Esophagus muscularis mucosa (tissue), 4 donors: ENCODE measurements around the gene AMIGO1. TPM values are rescaled to one million over a fixed set of nuclear protein-coding genes. Genes with fewer than 3 reads are reported as not detected.

Source experiments
- DNase-seq: peaks from one replicate; pipeline ENCODE4 v3.0.0-alpha.2; 2017; ENCODE audit errors: extremely low spot score
- H3K27ac ChIP-seq, 4 donors: fragments of 200-600 bp; sonication (generic); replicated peaks in 1 of 4; 1 replicate in 3 of 4; 2 replicates in 1 of 4; pipeline ENCODE4 v1.5.1; 2016 to 2019; ENCODE audit warnings: mild to moderate bottlenecking in 1 of 4
- H3K27me3 ChIP-seq, 4 donors: fragments of 200-600 bp; sonication (generic); one replicate each; pipeline versions ENCODE4 v1.5.1 to v1.6.0; 2016 to 2019
- H3K36me3 ChIP-seq, 4 donors: fragments of 200-600 bp; sonication (generic); one replicate each; pipeline ENCODE4 v1.5.1; 2016 to 2019
- H3K4me1 ChIP-seq, 4 donors: fragments of 200-600 bp; sonication (generic); one replicate each; pipeline ENCODE4 v1.5.1; 2016 to 2019
- H3K4me3 ChIP-seq, 4 donors: fragments of 200-600 bp; sonication (generic); 1 replicate in 2 of 4; 2 replicates in 2 of 4; pipeline ENCODE4 v1.5.1; 2016 to 2019; ENCODE audit warnings: mild to moderate bottlenecking in 4 of 4, moderate library complexity in 1 of 4
- H3K9me3 ChIP-seq, 4 donors: fragments of 200-600 bp; sonication (generic); 1 replicate in 3 of 4; 2 replicates in 1 of 4; pipeline ENCODE4 v1.5.1; 2016 to 2019
- CTCF ChIP-seq, 3 experiments: fragments of 200-600 bp in 2 of 3; fragments of 450-650 bp in 1 of 3; sonication (generic) in 2 of 3; IDR thresholded peaks; one replicate each; pipeline ENCODE4 v1.5.1; 2017 to 2019; ENCODE audit warnings: antibody characterized with exemption in 3 of 3, mild to moderate bottlenecking in 2 of 3, moderate library complexity in 1 of 3
- EP300 ChIP-seq: sonication (generic); formaldehyde crosslinking; IDR thresholded peaks from one replicate; pipeline ENCODE4 v1.6.1; 2017; ENCODE audit warnings: antibody characterized with exemption
- POLR2A ChIP-seq: fragments of 450-650 bp; IDR thresholded peaks from one replicate; pipeline ENCODE4 v1.6.1; 2017; ENCODE audit warnings: antibody characterized with exemption, moderate library complexity, mild to moderate bottlenecking, low read depth
- POLR2AphosphoS5 ChIP-seq, 2 donors: sonication (generic); formaldehyde crosslinking; IDR thresholded peaks; one replicate each; pipeline ENCODE4 v1.6.1; 2017; ENCODE audit warnings: antibody characterized with exemption in 2 of 2
- WGBS: methylation state at CpG from one replicate; pipeline ENCODE4 v1.1.5; 2018; 5-methylcytosine and 5-hydroxymethylcytosine counted together
- intact Hi-C: fragments of 100-400 bp; cut with DNase I; formaldehyde crosslinking; loops from one replicate; pipeline ENCODE4 v1.15.1; 2023
- total RNA-seq, 4 donors: library from RNA; depleted of rRNA; stranded (reverse); fragments of >200 nt; gene quantifications; one replicate each; pipeline versions ENCODE4 v1.1.0 to v1.2.1, GENCODE V29; 2016

AMIGO1 gene
- total RNA-seq, 4 donors from 2014 or later = 8.4 to 23.7 (median 14.0) TPM

- no peak overlapping the region for H3K27ac ChIP-seq
- TF ChIP-seq EP300 (no peak), POLR2AphosphoS5 (IDR thresholded peaks at IDR 0.05) (no peak), CTCF (IDR thresholded peaks at IDR 0.05) (no peak), POLR2A (no peak)
- DNase-seq = no peak
- H3K4me1 ChIP-seq = peaks cover 12 to 13% (median 13%) of the 10 kb centered on the region in 4 donors
- peaks cover 0 to 5% (median 0%) of the 10 kb centered on the region in 4 donors for H3K27me3 ChIP-seq
- intact Hi-C loops = loop anchor here (5.0 to 10.0 kb wide), 2 partner anchors 215 to 442 kb away; partner anchors contain the start of gene AHCYL1
- no peak overlapping the region for H3K4me3 ChIP-seq
- no peaks in the 10 kb centered on the region for H3K36me3 ChIP-seq
- H3K9me3 ChIP-seq = no peaks in the 10 kb centered on the region
- 82% methylated on average over 7 of the region's 10 CpGs for WGBS
Observed at GRCh38 chr1:109542657-109543056, 33.1 kb upstream of the AMIGO1 start.

DNA sequence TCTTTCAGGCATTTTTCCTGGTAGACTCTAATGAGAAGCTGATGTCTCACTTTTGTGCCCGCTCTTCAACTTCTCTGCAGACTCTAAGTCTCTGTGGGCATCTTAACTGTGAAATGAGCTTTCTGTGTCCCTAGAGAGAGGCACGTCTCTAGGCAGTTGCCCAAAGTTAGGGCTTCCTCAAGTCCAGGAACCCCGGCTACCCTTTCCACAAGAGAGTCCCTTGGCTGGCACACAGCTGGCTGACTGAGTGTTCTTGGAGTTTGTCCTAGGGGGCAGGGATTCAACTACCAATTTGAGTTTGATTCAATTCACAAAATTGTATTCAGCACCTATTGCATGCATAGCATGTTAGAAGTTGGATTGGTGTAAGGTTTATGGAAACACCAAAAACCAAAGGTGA lies 31.6 kb upstream of the AMIGO1 start:
- peaks cover 7 to 8% (median 8%) of the 10 kb centered on the region in 4 donors for H3K4me1 ChIP-seq
- H3K27me3 ChIP-seq = peaks cover 0 to 5% (median 0%) of the 10 kb centered on the region in 4 donors
- TF ChIP-seq EP300 (no peak), POLR2A (no peak), POLR2AphosphoS5 (IDR thresholded peaks at IDR 0.05) (no peak), CTCF (IDR thresholded peaks at IDR 0.05) (no peak)
- DNase-seq = no peak
- intact Hi-C loops = loop anchor here (5.0 to 10.0 kb wide), 2 partner anchors 216 to 444 kb away; partner anchors contain the start of gene AHCYL1
- H3K4me3 ChIP-seq = no peak overlapping the region
- no peak overlapping the region for H3K27ac ChIP-seq
- H3K9me3 ChIP-seq = no peaks in the 10 kb centered on the region
- WGBS = 93% methylated on average over 3 of the region's 3 CpGs
- H3K36me3 ChIP-seq = no peaks in the 10 kb centered on the region

GRCh38 chr1:109539676-109540075 lies 30.1 kb upstream of the AMIGO1 start, which contains the start of gene GPR61:
Gene GPR61, plus strand, starts transcription at chr1:109539872. Its CDS starts 3,151 bp downstream, at chr1:109543023.
- intact Hi-C loops = loop anchor here (5.0 to 10.0 kb wide), 2 partner anchors 218 to 445 kb away; partner anchors contain the start of gene AHCYL1
- no peak for DNase-seq
- no peak within 1 kb of the TSS for H3K27ac ChIP-seq
- no peaks in the 10 kb centered on the region for H3K36me3 ChIP-seq
- no peaks in the 10 kb centered on the region for H3K9me3 ChIP-seq
- H3K27me3 ChIP-seq = peaks cover 0 to 5% (median 0%) of the 10 kb centered on the region in 4 donors
- H3K4me3 ChIP-seq = no peak within 1 kb of the TSS
- TF ChIP-seq EP300 (no peak), POLR2AphosphoS5 (IDR thresholded peaks at IDR 0.05) (no peak), POLR2A (no peak), CTCF (IDR thresholded peaks at IDR 0.05) (no peak)
- H3K4me1 ChIP-seq = peaks cover 13 to 18% (median 16%) of the 10 kb centered on the region in 4 donors
- WGBS = 68% methylated on average over 4 of the region's 7 CpGs

GRCh38 chr1:109538827-109539555 lies 29.5 kb upstream of the AMIGO1 start:
- H3K36me3 ChIP-seq = no peaks in the 10 kb centered on the region
- H3K27me3 ChIP-seq = peaks cover 0 to 5% (median 0%) of the 10 kb centered on the region in 4 donors
- WGBS = 89% methylated on average over 7 of the region's 9 CpGs
- no peak overlapping the region for H3K27ac ChIP-seq
- intact Hi-C loops = no loop called here
- no peaks in the 10 kb centered on the region for H3K9me3 ChIP-seq
- peaks cover 13 to 18% (median 16%) of the 10 kb centered on the region in 4 donors for H3K4me1 ChIP-seq
- no peak overlapping the region for H3K4me3 ChIP-seq
- DNase-seq = no peak
- no peak for TF ChIP-seq EP300
- TF ChIP-seq POLR2AphosphoS5 (IDR thresholded peaks at IDR 0.05) = no peak
- no peak for TF ChIP-seq CTCF (IDR thresholded peaks at IDR 0.05)
- no peak for TF ChIP-seq POLR2A
